ENCODE data around the gene UBE3B.

DNA sequence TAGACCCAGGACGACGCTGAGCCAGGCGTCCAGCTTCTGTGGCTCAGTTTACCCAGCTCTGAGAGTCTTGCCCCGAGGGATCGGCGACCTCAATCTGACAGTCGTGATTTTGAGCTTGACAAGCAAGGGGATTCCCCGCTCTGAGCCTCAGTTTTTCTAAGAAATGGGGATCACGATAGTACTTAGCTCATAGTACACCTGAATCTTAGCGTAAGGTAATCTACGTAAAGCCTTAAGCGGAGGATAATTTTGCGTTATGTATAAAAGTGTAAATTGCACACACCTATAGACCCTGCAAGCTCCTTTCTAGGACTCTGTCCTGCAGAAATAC lies 96.4 kb downstream of the UBE3B start:
- TF ChIP-seq, protein P1, sequence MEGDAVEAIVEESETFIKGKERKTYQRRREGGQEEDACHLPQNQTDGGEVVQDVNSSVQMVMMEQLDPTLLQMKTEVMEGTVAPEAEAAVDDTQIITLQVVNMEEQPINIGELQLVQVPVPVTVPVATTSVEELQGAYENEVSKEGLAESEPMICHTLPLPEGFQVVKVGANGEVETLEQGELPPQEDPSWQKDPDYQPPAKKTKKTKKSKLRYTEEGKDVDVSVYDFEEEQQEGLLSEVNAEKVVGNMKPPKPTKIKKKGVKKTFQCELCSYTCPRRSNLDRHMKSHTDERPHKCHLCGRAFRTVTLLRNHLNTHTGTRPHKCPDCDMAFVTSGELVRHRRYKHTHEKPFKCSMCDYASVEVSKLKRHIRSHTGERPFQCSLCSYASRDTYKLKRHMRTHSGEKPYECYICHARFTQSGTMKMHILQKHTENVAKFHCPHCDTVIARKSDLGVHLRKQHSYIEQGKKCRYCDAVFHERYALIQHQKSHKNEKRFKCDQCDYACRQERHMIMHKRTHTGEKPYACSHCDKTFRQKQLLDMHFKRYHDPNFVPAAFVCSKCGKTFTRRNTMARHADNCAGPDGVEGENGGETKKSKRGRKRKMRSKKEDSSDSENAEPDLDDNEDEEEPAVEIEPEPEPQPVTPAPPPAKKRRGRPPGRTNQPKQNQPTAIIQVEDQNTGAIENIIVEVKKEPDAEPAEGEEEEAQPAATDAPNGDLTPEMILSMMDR (IDR thresholded peaks at IDR 0.05): no peak
- peak in 1 of 2 donors; percentile 4 for TF ChIP-seq POLR2A (IDR thresholded peaks at IDR 0.05)
